ENCODE results near the gene PLXNA3.

DNA sequence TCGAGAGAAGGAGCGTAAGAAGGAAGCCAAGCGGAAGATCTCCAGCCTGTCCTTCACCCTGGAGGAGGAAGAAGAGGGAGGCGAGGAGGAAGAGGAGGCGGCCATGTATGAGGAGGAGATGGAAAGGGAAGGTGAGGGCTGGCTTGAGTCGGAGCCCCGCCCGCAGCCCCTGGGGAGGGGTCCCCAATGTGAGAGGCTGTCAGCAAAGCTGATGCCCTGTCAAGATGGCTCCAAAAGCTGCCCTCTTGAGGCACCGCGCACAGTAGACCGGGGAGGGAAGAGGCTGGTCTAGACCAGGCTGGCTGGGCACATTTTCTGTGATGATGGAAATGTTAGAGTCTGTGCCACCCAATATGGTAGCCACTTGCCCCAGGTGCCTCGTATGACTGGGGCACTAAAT, 11.7 kb upstream of the PLXNA3 start:
- TF ChIP-seq POLR2A (IDR thresholded peaks at IDR 0.05), result no peak
- TF ChIP-seq, protein P1, sequence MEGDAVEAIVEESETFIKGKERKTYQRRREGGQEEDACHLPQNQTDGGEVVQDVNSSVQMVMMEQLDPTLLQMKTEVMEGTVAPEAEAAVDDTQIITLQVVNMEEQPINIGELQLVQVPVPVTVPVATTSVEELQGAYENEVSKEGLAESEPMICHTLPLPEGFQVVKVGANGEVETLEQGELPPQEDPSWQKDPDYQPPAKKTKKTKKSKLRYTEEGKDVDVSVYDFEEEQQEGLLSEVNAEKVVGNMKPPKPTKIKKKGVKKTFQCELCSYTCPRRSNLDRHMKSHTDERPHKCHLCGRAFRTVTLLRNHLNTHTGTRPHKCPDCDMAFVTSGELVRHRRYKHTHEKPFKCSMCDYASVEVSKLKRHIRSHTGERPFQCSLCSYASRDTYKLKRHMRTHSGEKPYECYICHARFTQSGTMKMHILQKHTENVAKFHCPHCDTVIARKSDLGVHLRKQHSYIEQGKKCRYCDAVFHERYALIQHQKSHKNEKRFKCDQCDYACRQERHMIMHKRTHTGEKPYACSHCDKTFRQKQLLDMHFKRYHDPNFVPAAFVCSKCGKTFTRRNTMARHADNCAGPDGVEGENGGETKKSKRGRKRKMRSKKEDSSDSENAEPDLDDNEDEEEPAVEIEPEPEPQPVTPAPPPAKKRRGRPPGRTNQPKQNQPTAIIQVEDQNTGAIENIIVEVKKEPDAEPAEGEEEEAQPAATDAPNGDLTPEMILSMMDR (IDR thresholded peaks at IDR 0.05), result no peak
